IPS DF 4.7 (cell line): ENCODE results near the gene SORBS2.
"Not testable (repeated sequence)": the region's sequence is repeated elsewhere in the genome, so short reads cannot be mapped to it uniquely, and the experiment has no call there.

Source experiments
- DNase-seq: peaks from one replicate; pipeline ENCODE4 v3.0.0-alpha.2; 2013; ENCODE audit warnings: low spot score; ENCODE audit errors: extremely low read depth

The SORBS2 gene

GRCh38 chr4:185560316-185560715 is 251.7 kb downstream of the SORBS2 start:
- no peak for DNase-seq

GRCh38 chr4:185559915-185560281 is 252.1 kb downstream of the SORBS2 start:
- no peak for DNase-seq

- DNase-seq: not testable (repeated sequence)
Observed at GRCh38 chr4:185559251-185559914, 252.6 kb downstream of the SORBS2 start.

- DNase-seq: no peak
Observed at GRCh38 chr4:185554365-185555126, 257.4 kb downstream of the SORBS2 start.

GRCh38 chr4:185552254-185552653 is 259.7 kb downstream of the SORBS2 start:
- DNase-seq: no peak

GRCh38 chr4:185550933-185551332 is 261.1 kb downstream of the SORBS2 start:
- no peak for DNase-seq

GRCh38 chr4:185549095-185549639 is 262.8 kb downstream of the SORBS2 start:
- DNase-seq: no peak

GRCh38 chr4:185548587-185548986 is 263.4 kb downstream of the SORBS2 start:
- no peak for DNase-seq

GRCh38 chr4:185546335-185546734 is 265.7 kb downstream of the SORBS2 start:
- DNase-seq: no peak

- no peak for DNase-seq
Observed at GRCh38 chr4:185542626-185543315, 269.2 kb downstream of the SORBS2 start.

GRCh38 chr4:185541251-185541727 is 270.7 kb downstream of the SORBS2 start:
- DNase-seq: no peak

- no peak for DNase-seq
Observed at GRCh38 chr4:185540487-185541120, 271.4 kb downstream of the SORBS2 start.

GRCh38 chr4:185540040-185540439 is 272.0 kb downstream of the SORBS2 start:
- DNase-seq: no peak

- DNase-seq: no peak
Observed at GRCh38 chr4:185538806-185539205, 273.2 kb downstream of the SORBS2 start.

GRCh38 chr4:185536411-185536709 is 275.6 kb downstream of the SORBS2 start:
- DNase-seq: no peak

- DNase-seq: no peak
Observed at GRCh38 chr4:185535612-185536410, 276.2 kb downstream of the SORBS2 start.
